Stimulated activated CD4-positive, alpha-beta T cell treated with anti-CD3 and anti-CD28 coated beads, Interleukin-4, amount 100 ng/mL, for 48 hours (primary cell): ENCODE data around the gene ANOS1.
"Not testable (repeated sequence)": the region's sequence is repeated elsewhere in the genome, so short reads cannot be mapped to it uniquely, and the experiment has no call there.

Experiments
- DNase-seq, 2 donors: peaks; one replicate each; pipeline ENCODE4 v3.0.0-alpha.2; 2020; ENCODE audit warnings: low read depth in 2 of 2

ANOS1 gene

GRCh38 chrX:8629871-8630270 lies 102.1 kb downstream of the ANOS1 start:
- no peak for DNase-seq

GRCh38 chrX:8627796-8628195 lies 104.1 kb downstream of the ANOS1 start:
- DNase-seq: no peak

- DNase-seq: no peak
Measured at GRCh38 chrX:8607326-8607725, 124.6 kb downstream of the ANOS1 start.

DNA sequence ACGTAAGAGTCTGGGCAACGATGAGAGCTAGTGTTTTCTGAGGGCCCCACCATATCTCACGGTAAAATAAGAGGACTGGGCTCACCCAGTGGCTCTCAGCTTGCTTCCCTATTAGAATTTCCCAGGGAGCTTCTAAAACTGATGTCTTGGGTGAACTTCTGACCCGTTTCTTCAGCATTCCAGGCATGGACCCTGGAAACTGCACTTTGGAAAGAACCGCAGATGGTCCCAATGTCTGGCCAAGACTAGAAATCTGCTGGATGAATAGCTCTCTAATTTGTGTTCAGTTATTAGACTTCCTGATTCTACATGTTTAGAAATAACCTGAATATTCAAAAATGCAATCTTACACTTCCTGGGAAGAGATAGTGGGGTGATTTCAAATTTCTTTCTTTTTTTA lies 127.8 kb downstream of the ANOS1 start:
- no peak for DNase-seq

DNA sequence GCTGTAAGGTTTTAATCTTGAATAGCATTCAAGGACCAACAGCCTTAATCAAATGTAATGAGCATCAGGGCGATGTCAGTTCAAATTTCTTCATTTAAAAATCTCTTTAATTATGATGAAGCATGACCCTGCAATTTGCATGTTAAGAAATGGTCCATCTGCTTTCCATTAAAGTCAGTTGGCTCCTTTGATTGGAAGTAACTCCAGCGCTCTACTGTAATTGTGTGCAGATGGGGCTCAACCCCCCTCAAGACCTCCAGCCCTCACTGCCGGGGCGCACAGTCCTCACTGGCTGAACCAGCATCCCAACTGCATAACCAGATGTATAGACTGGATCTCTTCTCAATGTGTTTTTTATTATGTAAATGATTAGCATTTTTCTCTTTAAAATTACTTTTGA lies 140.4 kb downstream of the ANOS1 start:
- no peak for DNase-seq

DNA sequence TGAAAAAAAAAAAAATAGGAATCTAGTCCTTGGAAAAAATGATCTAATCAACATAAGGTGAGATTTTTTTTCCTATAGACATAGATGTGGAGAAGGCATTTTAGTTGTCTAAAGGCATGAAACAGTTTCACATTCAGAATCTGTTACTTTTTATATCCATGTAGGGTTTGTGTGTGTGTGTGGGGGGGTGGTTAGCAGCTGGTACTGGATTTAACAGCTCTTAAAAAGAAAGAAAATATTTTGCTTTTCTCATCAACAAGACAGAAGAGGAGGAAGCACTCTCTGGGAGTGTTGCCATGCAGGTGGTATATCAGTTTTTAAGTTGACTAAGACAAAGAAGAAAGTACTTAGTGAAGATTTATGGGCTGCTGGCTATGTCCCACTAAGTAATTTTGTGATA lies 145.0 kb downstream of the ANOS1 start:
- no peak for DNase-seq

DNA sequence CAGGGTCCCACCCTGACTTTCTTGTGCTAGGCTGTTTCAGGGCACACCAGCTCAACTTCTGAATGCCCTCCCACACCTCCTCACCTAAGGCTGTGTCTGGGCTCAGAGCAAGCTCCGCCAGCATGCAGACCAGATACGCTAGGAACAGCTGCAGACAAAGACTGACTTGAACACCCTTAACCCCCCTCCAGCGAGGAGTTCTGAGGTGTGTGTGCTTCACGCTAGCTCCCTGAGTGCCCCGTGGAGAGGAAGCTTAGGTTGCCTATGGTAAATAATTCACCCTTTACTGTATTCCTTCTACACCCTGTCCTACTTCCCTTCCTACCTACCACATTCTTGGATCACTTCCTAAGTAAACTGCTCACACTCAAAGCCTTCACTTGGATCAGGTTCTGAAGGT lies 152.3 kb downstream of the ANOS1 start:
- DNase-seq: no peak

GRCh38 chrX:8576821-8577220 lies 155.1 kb downstream of the ANOS1 start:
- no peak for DNase-seq

GRCh38 chrX:8565729-8566128 lies 166.2 kb downstream of the ANOS1 start:
- DNase-seq: no peak

GRCh38 chrX:8548446-8548845 lies 183.5 kb downstream of the ANOS1 start:
- DNase-seq: no peak

- no peak for DNase-seq
Measured at GRCh38 chrX:8546715-8547114, 185.2 kb downstream of the ANOS1 start.

GRCh38 chrX:8520791-8521190 lies 211.1 kb downstream of the ANOS1 start:
- DNase-seq: no peak

GRCh38 chrX:8520178-8520577 lies 211.8 kb downstream of the ANOS1 start:
- no peak for DNase-seq

GRCh38 chrX:8504451-8504850 lies 227.5 kb downstream of the ANOS1 start:
- no peak for DNase-seq

DNA sequence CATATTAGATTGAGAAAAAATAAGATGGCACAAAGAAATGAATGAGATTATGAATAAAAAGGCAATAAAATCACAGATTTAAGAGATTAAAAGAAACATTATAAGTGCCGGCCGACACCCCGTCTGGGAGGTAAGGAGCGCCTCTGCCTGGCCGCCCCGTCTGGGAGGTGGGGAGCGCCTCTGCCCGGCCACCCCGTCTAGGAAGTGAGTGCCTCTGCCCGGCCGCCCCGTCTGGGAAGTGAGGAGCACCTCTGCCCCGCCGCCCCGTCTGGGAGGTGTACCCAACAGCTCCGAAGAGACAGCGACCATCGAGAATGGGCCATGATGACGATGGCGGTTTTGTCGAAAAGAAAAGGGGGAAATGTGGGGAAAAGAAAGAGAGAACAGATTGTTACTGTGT lies 229.8 kb downstream of the ANOS1 start:
- DNase-seq: not testable (repeated sequence)

DNA sequence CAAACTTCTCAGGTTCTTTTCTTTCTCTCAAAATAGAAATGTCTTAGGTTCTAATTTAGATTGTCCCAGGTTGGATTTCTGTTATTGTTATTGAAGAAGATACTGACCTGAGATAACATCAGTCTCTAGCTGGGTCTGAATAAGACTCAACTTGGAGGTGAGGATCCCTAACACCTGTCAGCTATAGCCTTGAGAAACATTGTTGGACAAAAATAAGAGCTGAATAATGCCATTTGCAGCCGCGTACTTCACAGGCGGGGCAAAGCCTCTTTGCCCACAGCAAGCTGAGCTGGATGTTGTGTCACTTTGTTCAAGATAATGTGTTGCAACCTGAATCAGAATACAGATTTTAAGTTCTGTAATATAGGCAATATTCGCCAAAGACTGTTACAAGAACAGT lies 231.7 kb downstream of the ANOS1 start:
- DNase-seq: no peak

DNA sequence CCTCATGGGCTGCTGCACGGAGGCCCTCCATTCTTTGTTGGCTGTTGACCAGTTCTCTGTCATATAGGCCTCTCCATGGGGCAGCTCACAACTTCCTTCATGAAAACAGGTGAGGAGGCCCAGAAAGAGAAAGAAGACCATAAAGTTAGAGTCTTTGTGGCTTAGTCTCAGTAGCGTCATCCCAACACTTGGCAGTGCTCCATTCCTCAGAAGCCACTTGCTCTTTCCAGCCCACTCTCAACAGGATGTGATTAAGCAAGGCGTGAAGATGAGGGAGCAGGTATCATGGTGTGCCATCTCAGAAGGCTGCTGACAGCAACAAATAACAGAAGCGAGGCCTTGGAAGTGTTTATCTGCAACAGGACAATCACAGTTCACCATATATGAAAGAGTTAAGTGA lies 236.9 kb downstream of the ANOS1 start:
- not testable (repeated sequence) for DNase-seq

- no peak for DNase-seq
Measured at GRCh38 chrX:8484360-8484949, 247.5 kb downstream of the ANOS1 start.
